GM12864 (cell line): ENCODE measurements around the gene PLAU.
"Not testable (repeated sequence)": the region's sequence is repeated elsewhere in the genome, so short reads cannot be mapped to it uniquely, and the experiment has no call there.

ENCODE experiments used
- DNase-seq: peaks from one replicate; pipeline ENCODE4 v3.0.0-alpha.2; 2011; ENCODE audit warnings: low read depth
- H3K4me3 ChIP-seq: 2 replicates; pipeline ENCODE4 v1.5.1; 2011; ENCODE audit warnings: mild to moderate bottlenecking, low read depth, low read length, control low read depth
- CTCF ChIP-seq: IDR thresholded peaks from 2 replicates; pipeline ENCODE4 v1.5.1; 2011; ENCODE audit warnings: low read depth, mild to moderate bottlenecking, moderate library complexity, low read length, control low read depth, inconsistent platforms; ENCODE audit errors: missing control alignments

The PLAU gene

GRCh38 chr10:73891540-73891939 is 19.4 kb upstream of the PLAU start:
- no peak for DNase-seq
- H3K4me3 ChIP-seq: no peak overlapping the region
- TF ChIP-seq CTCF: no peak

- H3K4me3 ChIP-seq: no peak overlapping the region
- no peak for TF ChIP-seq CTCF
- DNase-seq: no peak
These were observed 18.5 kb upstream of the PLAU start for GRCh38 chr10:73892310-73893030.

GRCh38 chr10:73893426-73893825 is 17.5 kb upstream of the PLAU start:
- TF ChIP-seq CTCF: no peak
- no peak overlapping the region for H3K4me3 ChIP-seq
- DNase-seq: no peak

GRCh38 chr10:73894245-73894971 is 16.5 kb upstream of the PLAU start:
- TF ChIP-seq CTCF: no peak
- no peak overlapping the region for H3K4me3 ChIP-seq
- no peak for DNase-seq

- DNase-seq, H3K4me3 ChIP-seq: not testable (repeated sequence)
These were observed 15.6 kb upstream of the PLAU start for GRCh38 chr10:73895381-73895780.

GRCh38 chr10:73897693-73898092 is 13.2 kb upstream of the PLAU start:
- no peak for TF ChIP-seq CTCF
- no peak overlapping the region for H3K4me3 ChIP-seq

GRCh38 chr10:73898730-73899410 is 12.1 kb upstream of the PLAU start:
- TF ChIP-seq CTCF: no peak
- no peak overlapping the region for H3K4me3 ChIP-seq
- DNase-seq: no peak

More at GRCh38 chr10:73897693-73898092, 13.2 kb upstream of the PLAU start:
- DNase-seq: no peak
